ENCODE results near the gene ARHGAP15. TPM values are rescaled to one million over a fixed set of nuclear protein-coding genes. Genes with fewer than 3 reads are reported as not detected.

Gene ARHGAP15
- total RNA-seq, 1 experiment from 2014 or later = not detected

DNA sequence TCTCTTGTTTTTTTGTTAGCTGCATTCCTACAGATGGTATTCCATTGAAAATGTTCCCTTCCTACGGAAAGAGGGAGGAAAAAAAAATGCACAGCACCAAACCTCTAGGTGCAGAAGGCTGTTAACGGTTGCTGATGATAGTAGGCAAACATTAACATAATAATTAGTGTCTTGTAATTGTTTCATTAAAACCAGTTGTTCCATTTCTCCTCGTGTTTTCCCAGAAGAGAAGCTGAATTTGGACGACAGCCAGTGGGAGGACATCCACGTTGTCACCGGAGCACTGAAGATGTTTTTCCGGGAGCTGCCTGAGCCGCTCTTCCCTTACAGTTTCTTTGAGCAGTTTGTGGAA is 494.7 kb downstream of the ARHGAP15 start:
- DNase-seq = no peak
- H3K4me2 ChIP-seq = no peak overlapping the region
- no peak for TF ChIP-seq EZH2 (IDR thresholded peaks at IDR 0.05; ENCODE audit: low read depth)
- TF ChIP-seq, protein P1, sequence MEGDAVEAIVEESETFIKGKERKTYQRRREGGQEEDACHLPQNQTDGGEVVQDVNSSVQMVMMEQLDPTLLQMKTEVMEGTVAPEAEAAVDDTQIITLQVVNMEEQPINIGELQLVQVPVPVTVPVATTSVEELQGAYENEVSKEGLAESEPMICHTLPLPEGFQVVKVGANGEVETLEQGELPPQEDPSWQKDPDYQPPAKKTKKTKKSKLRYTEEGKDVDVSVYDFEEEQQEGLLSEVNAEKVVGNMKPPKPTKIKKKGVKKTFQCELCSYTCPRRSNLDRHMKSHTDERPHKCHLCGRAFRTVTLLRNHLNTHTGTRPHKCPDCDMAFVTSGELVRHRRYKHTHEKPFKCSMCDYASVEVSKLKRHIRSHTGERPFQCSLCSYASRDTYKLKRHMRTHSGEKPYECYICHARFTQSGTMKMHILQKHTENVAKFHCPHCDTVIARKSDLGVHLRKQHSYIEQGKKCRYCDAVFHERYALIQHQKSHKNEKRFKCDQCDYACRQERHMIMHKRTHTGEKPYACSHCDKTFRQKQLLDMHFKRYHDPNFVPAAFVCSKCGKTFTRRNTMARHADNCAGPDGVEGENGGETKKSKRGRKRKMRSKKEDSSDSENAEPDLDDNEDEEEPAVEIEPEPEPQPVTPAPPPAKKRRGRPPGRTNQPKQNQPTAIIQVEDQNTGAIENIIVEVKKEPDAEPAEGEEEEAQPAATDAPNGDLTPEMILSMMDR (conservative IDR thresholded peaks at IDR 0.05) = no peak
- no peaks in the 10 kb centered on the region for H3K27me3 ChIP-seq (ENCODE audit: insufficient read depth, low read depth)
- no peaks in the 10 kb centered on the region for H4K20me1 ChIP-seq (ENCODE audit: insufficient read depth)
- no peaks in the 10 kb centered on the region for H3K9me2 ChIP-seq (ENCODE audit: insufficient read depth)
- H3K27ac ChIP-seq = no peak overlapping the region
- H2AFZ ChIP-seq = no peak overlapping the region
- intact Hi-C loops (cut with micrococcal nuclease; ENCODE audit: unreplicated experiment) = no loop called here
- H3K36me3 ChIP-seq (ENCODE audit: low read depth) = no peaks in the 10 kb centered on the region
- H3K4me3 ChIP-seq = no peak overlapping the region
- CTCF ChIA-PET = no interaction called here
- no peaks in the 10 kb centered on the region for H3K9me3 ChIP-seq (ENCODE audit: insufficient read depth, low read depth)
- no peaks in the 10 kb centered on the region for H3F3A ChIP-seq (ENCODE audit: insufficient read depth, low read depth)
- POLR2A ChIA-PET (ENCODE audit: unreplicated experiment) = no interaction called here
- H3K4me1 ChIP-seq (replicated peaks; ENCODE audit: insufficient read depth) = no peaks in the 10 kb centered on the region
- BruUV-seq (replicated peaks) = no TSS peak
- H3K79me2 ChIP-seq (ENCODE audit: low read depth) = no peaks in the 10 kb centered on the region

DNA sequence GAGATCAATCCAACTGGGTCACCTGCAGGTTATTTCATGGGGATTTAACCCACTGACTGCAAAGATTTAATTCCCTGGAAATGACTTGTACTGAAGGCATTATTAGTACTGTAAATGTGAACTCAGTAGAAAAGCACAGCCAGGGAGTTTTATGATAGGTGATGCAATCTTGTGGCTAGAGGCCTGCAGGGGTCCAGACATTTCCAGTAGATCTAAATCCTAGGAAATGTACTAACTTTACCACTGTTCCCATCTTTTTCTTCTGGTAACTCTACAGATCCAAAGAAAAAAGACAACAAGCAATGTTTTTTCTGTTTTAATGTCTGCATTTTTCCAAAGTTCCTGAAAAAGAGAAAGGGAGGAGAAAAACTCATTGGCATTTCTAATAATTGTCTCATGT is 500.1 kb downstream of the ARHGAP15 start:
- Histone ChIP-seq H3K4me2 (no peak overlapping the region), H2AFZ (no peak overlapping the region), H3K4me1 (replicated peaks; ENCODE audit: insufficient read depth) (no peaks in the 10 kb centered on the region), H3K79me2 (ENCODE audit: low read depth) (no peaks in the 10 kb centered on the region), H3K27ac (no peak overlapping the region), H3F3A (ENCODE audit: insufficient read depth, low read depth) (no peaks in the 10 kb centered on the region), H3K9me2 (ENCODE audit: insufficient read depth) (no peaks in the 10 kb centered on the region), H3K4me3 (no peak overlapping the region), H3K36me3 (ENCODE audit: low read depth) (no peaks in the 10 kb centered on the region), H4K20me1 (ENCODE audit: insufficient read depth) (no peaks in the 10 kb centered on the region), H3K27me3 (ENCODE audit: insufficient read depth, low read depth) (no peaks in the 10 kb centered on the region), H3K9me3 (ENCODE audit: insufficient read depth, low read depth) (no peaks in the 10 kb centered on the region)
- DNase-seq = no peak
- no TSS peak for BruUV-seq (replicated peaks)
- TF ChIP-seq EZH2 (IDR thresholded peaks at IDR 0.05; ENCODE audit: low read depth) = no peak
- POLR2A ChIA-PET (ENCODE audit: unreplicated experiment) = no interaction called here
- intact Hi-C loops (cut with micrococcal nuclease; ENCODE audit: unreplicated experiment) = no loop called here
- CTCF ChIA-PET = no interaction called here

DNA sequence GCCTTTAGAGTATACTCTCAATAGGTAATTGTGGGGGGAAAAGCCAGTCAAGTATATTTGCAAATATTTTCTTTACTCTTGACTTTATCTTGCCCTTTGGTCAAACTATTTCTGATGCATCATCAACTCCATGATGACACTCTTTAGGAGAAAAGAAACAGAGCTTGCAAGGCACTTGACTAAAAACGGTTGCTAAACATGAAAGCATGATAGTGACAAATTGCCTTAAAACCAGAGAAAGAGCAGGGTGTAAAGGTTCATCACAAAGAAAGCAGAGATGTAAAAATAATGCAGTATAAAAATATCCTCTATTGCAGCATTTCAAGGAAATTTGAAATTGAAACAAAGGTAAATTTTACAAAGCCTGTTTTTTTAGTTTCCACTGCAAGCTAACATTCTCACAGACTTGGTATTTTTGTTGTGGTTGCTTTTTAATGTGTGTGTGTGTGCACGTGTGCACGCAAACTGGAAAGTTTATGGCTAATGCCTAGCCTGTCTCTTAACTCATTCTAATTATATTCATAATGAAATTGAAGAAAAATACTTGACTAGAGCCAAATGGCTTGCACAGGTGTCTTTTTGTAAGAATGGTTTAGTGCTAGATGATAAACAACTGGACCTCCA is 503.6 kb downstream of the ARHGAP15 start:
- BruUV-seq (replicated peaks) = no TSS peak
- no peak for DNase-seq
- H4K20me1 ChIP-seq (ENCODE audit: insufficient read depth) = no peaks in the 10 kb centered on the region
- no peaks in the 10 kb centered on the region for H3K36me3 ChIP-seq (ENCODE audit: low read depth)
- no peak for TF ChIP-seq EZH2 (IDR thresholded peaks at IDR 0.05; ENCODE audit: low read depth)
- TF ChIP-seq, protein P1 (conservative IDR thresholded peaks at IDR 0.05) = no peak
- no peaks in the 10 kb centered on the region for H3K27me3 ChIP-seq (ENCODE audit: insufficient read depth, low read depth)
- no peak overlapping the region for H3K4me3 ChIP-seq
- ChIA-PET POLR2A (ENCODE audit: unreplicated experiment) (no interaction called here), CTCF (no interaction called here)
- no peaks in the 10 kb centered on the region for H3K79me2 ChIP-seq (ENCODE audit: low read depth)
- H3K9me2 ChIP-seq (ENCODE audit: insufficient read depth) = no peaks in the 10 kb centered on the region
- H3K9me3 ChIP-seq (ENCODE audit: insufficient read depth, low read depth) = no peaks in the 10 kb centered on the region
- no peak overlapping the region for H3K4me2 ChIP-seq
- H3K4me1 ChIP-seq (replicated peaks; ENCODE audit: insufficient read depth) = no peaks in the 10 kb centered on the region
- H2AFZ ChIP-seq = no peak overlapping the region
- no peaks in the 10 kb centered on the region for H3F3A ChIP-seq (ENCODE audit: insufficient read depth, low read depth)
- H3K27ac ChIP-seq = no peak overlapping the region
- intact Hi-C loops (cut with micrococcal nuclease; ENCODE audit: unreplicated experiment) = no loop called here

DNA sequence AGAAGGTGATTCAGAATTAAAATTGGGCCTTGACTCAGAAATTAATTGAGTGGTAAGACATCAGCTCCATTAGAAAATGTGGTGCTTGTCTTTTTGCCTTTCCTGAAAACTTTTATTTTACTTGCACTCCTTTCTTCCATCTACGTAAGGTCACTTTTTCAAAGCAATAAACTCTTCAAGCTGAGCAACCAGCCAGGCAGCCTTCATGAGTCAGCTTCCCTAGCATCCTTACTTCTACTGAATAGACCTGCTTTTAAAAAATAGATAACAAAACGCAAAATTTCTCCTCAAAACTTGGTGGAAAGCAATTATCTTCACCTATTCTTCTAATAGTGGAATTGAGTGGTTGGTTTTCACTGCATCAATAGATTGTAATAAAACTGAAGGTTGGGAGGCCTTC is 504.2 kb downstream of the ARHGAP15 start:
- Histone ChIP-seq H3F3A (ENCODE audit: insufficient read depth, low read depth) (no peaks in the 10 kb centered on the region), H3K27me3 (ENCODE audit: insufficient read depth, low read depth) (no peaks in the 10 kb centered on the region), H3K9me3 (ENCODE audit: insufficient read depth, low read depth) (no peaks in the 10 kb centered on the region), H3K27ac (no peak overlapping the region), H3K9me2 (ENCODE audit: insufficient read depth) (no peaks in the 10 kb centered on the region), H3K36me3 (ENCODE audit: low read depth) (no peaks in the 10 kb centered on the region), H2AFZ (no peak overlapping the region), H3K4me1 (replicated peaks; ENCODE audit: insufficient read depth) (no peaks in the 10 kb centered on the region), H3K79me2 (ENCODE audit: low read depth) (no peaks in the 10 kb centered on the region), H3K4me2 (no peak overlapping the region), H4K20me1 (ENCODE audit: insufficient read depth) (no peaks in the 10 kb centered on the region), H3K4me3 (no peak overlapping the region)
- intact Hi-C loops (cut with micrococcal nuclease; ENCODE audit: unreplicated experiment) = no loop called here
- no peak for DNase-seq
- CTCF ChIA-PET = no interaction called here
- POLR2A ChIA-PET (ENCODE audit: unreplicated experiment) = no interaction called here
- TF ChIP-seq EZH2 (IDR thresholded peaks at IDR 0.05; ENCODE audit: low read depth) = no peak
- TF ChIP-seq, protein P1 (conservative IDR thresholded peaks at IDR 0.05) = no peak
- no TSS peak for BruUV-seq (replicated peaks)
